ENCODE data around the gene SAMD13.

SAMD13 gene

DNA sequence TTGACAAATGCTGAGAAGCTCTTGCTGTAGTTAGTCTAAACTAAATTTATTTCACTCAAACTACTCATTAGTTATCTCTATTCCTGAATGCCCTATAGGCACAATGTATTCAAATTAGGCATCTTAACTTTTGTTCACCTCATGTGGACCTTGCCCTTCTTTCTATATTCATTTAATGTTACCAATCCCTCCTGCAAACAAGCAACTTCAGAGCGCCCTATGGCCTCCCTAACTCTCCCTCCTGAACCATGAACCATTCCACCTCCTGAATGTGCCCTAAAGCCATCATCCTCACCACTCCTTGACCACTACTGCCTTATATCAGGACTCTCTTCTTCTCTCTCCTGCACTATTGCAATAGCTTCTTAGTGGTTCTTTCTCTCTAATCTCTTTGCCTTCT, 34.8 kb upstream of the SAMD13 start:
- Histone ChIP-seq H3K9ac (ENCODE audit: low read length) (no peak overlapping the region), H3K36me3 (ENCODE audit: insufficient read depth, low read length) (no peaks in the 10 kb centered on the region), H3K4me3 (ENCODE audit: low read depth in 1 of 2, low read length in 2 of 2) (no peak overlapping the region), H3K9me3 (ENCODE audit: low read length) (no peaks in the 10 kb centered on the region), H3K27ac (ENCODE audit: low read depth, low read length) (no peak overlapping the region), H3K4me1 (ENCODE audit: insufficient read depth, low read length) (no peaks in the 10 kb centered on the region), H3K27me3 (ENCODE audit: control insufficient read depth in 1 of 2, insufficient read depth in 2 of 2, low read length in 2 of 2) (no peaks in the 10 kb centered on the region)

DNA sequence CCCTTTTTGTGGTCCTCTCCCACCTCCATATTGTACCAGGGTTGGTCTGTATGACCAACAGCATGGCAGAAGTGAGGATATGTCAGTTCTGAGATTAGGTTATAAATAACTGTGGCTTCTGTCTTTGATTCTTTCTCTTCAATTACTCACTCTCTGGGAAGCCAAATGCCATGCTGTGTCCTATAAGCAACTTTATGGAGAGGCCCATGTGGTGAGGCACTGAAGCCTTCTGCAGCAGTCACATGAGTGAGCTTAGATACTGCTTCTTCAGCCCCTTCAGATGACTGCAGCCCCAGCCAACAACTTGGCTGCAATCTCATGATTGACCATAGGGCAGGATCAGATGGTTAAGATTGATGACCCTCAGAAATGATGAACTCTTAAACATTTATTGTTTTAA, 34.0 kb upstream of the SAMD13 start:
- Histone ChIP-seq H3K4me1 (ENCODE audit: insufficient read depth, low read length) (no peaks in the 10 kb centered on the region), H3K9me3 (ENCODE audit: low read length) (no peaks in the 10 kb centered on the region), H3K27ac (ENCODE audit: low read depth, low read length) (no peak overlapping the region), H3K9ac (ENCODE audit: low read length) (no peak overlapping the region), H3K27me3 (ENCODE audit: control insufficient read depth in 1 of 2, insufficient read depth in 2 of 2, low read length in 2 of 2) (no peaks in the 10 kb centered on the region), H3K4me3 (ENCODE audit: low read depth in 1 of 2, low read length in 2 of 2) (no peak overlapping the region), H3K36me3 (ENCODE audit: insufficient read depth, low read length) (no peaks in the 10 kb centered on the region)

DNA sequence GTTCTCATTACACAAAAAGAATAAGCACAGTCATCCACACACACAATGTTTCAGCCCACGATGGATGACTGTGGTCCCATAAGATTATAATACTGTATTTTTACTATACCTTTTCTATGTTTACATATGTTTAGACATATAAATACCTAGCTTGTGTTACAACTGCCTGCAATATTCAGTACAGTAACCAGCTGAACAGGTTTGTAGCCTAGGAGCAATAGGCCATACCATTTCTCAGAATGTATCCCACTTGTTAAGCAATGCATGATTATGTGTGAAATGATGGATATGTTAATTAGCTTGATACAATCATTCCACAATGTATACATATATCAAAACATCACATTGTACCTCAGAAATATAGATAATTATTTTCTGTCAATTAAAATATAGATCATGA, 33.2 kb upstream of the SAMD13 start:
- no peak overlapping the region for H3K4me3 ChIP-seq (ENCODE audit: low read depth in 1 of 2, low read length in 2 of 2)
- H3K9ac ChIP-seq (ENCODE audit: low read length): no peak overlapping the region
- H3K9me3 ChIP-seq (ENCODE audit: low read length): no peaks in the 10 kb centered on the region
- no peak overlapping the region for H3K27ac ChIP-seq (ENCODE audit: low read depth, low read length)
- no peaks in the 10 kb centered on the region for H3K36me3 ChIP-seq (ENCODE audit: insufficient read depth, low read length)
- no peaks in the 10 kb centered on the region for H3K27me3 ChIP-seq (ENCODE audit: control insufficient read depth in 1 of 2, insufficient read depth in 2 of 2, low read length in 2 of 2)
- no peaks in the 10 kb centered on the region for H3K4me1 ChIP-seq (ENCODE audit: insufficient read depth, low read length)

DNA sequence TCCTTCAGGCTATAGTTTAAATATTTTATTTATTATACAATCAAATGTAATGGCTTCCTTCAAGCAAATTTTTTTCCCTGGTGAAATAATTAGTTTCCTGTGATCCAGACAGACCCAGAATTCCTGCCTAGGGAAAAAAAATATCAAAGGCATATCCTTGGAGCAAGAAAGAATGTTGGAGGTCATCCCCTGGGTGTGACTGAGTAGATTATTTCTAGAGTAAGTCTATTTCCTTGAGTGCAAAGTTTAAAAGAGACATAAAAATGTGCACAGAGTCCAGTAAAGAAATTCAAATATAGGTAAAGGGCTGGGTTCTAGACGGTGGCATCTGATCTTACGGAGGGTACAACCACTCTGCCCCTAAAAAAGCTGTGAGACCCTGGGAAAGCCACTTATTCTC, 32.2 kb upstream of the SAMD13 start:
- Histone ChIP-seq H3K4me3 (ENCODE audit: low read depth in 1 of 2, low read length in 2 of 2) (no peak overlapping the region), H3K9me3 (ENCODE audit: low read length) (no peaks in the 10 kb centered on the region), H3K9ac (ENCODE audit: low read length) (no peak overlapping the region), H3K4me1 (ENCODE audit: insufficient read depth, low read length) (no peaks in the 10 kb centered on the region), H3K36me3 (ENCODE audit: insufficient read depth, low read length) (no peaks in the 10 kb centered on the region), H3K27ac (ENCODE audit: low read depth, low read length) (no peak overlapping the region), H3K27me3 (ENCODE audit: control insufficient read depth in 1 of 2, insufficient read depth in 2 of 2, low read length in 2 of 2) (no peaks in the 10 kb centered on the region)

DNA sequence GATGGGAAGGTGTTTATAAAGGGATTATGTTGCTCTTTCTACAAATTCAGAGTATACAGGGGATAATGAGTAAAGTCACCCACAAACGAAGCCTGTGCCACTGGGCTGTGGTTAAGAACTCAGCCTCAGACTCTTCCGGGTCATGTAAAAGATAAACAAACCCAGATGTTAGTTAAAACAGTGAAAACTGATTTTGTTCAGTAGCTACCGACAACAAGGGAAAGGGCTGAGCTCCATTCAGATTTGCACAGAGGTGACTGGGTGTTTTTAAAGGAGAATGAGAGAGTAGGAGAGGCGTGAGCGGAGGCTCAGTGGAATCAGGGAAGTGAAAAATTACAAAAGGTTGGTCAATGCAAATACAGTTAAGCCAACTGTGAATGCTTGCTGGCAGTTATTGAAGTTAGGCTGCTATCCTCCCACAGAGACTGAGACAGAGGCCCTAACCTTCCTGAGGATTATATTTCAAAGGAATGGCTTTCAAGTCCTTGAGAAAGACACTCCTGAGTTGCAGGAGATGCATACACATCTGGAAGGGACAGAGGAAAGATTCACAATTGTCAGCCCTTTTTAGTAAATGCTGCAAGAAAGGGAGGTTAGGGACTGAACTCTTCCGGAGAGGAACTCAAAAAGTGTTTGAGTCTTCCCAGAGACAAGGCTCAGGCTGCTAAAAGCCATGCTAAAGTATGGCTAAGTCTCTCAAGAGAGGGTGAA, 29.9 kb upstream of the SAMD13 start:
- Histone ChIP-seq H3K4me1 (ENCODE audit: insufficient read depth, low read length) (no peaks in the 10 kb centered on the region), H3K9me3 (ENCODE audit: low read length) (no peaks in the 10 kb centered on the region), H3K36me3 (ENCODE audit: insufficient read depth, low read length) (no peaks in the 10 kb centered on the region), H3K9ac (ENCODE audit: low read length) (no peak overlapping the region), H3K27ac (ENCODE audit: low read depth, low read length) (no peak overlapping the region), H3K27me3 (ENCODE audit: control insufficient read depth in 1 of 2, insufficient read depth in 2 of 2, low read length in 2 of 2) (no peaks in the 10 kb centered on the region), H3K4me3 (ENCODE audit: low read depth in 1 of 2, low read length in 2 of 2) (no peak overlapping the region)

DNA sequence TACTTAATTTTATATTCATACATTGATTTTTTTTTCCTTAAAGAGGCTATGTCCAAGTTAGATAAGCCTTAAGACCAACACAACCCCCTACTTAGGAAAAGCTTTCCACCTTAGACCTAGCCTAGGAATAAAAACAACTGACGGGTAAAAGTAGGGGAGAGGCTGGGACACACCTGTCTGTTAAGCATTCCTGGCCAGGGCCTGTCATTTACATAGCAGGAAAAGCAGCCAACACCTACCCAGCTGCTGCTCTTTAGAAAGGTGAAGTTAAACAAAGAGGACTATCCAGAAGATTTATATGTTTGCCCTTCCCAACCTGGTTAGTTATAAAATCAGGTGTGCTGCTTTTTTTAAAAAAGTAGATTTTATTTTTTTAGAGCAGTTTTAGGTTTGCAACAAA, 29.1 kb upstream of the SAMD13 start:
- no peaks in the 10 kb centered on the region for H3K36me3 ChIP-seq (ENCODE audit: insufficient read depth, low read length)
- H3K27ac ChIP-seq (ENCODE audit: low read depth, low read length): no peak overlapping the region
- no peaks in the 10 kb centered on the region for H3K9me3 ChIP-seq (ENCODE audit: low read length)
- H3K9ac ChIP-seq (ENCODE audit: low read length): no peak overlapping the region
- no peak overlapping the region for H3K4me3 ChIP-seq (ENCODE audit: low read depth in 1 of 2, low read length in 2 of 2)
- no peaks in the 10 kb centered on the region for H3K27me3 ChIP-seq (ENCODE audit: control insufficient read depth in 1 of 2, insufficient read depth in 2 of 2, low read length in 2 of 2)
- H3K4me1 ChIP-seq (ENCODE audit: insufficient read depth, low read length): no peaks in the 10 kb centered on the region

DNA sequence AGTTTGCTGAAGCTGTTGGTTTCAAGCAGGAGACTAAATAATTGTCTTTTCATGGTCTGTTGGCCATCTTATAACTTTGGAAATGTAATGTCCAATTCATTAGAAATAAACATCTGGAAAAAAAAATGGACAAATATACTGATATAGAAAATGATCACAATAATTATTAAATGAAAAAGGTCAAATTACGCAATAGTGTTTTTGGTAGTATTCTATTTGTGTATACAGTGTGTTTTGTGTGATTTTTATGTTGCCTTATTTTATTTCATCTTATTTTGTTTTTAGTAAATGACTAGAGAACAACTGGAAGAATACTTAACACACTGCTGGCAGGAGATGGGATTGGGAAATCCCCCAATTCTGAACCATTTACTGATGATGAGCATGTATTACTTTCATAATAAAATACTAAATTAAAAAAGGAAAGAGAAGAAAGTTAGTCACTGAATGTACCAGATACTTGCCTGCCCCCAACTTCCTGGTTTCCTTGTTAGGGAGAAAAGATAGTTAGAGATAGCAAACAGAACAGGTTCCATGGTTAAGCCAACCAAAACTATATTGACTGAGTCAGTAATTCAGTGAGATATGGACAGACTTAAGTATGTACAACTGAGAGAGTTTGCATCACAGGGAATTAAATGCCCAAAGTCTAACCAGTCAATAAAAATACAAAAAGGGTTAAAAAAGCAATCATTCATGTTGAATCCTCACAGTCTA, 24.0 kb upstream of the SAMD13 start:
- Histone ChIP-seq H3K4me1 (ENCODE audit: insufficient read depth, low read length) (no peaks in the 10 kb centered on the region), H3K27me3 (ENCODE audit: control insufficient read depth in 1 of 2, insufficient read depth in 2 of 2, low read length in 2 of 2) (no peaks in the 10 kb centered on the region), H3K27ac (ENCODE audit: low read depth, low read length) (no peak overlapping the region), H3K36me3 (ENCODE audit: insufficient read depth, low read length) (no peaks in the 10 kb centered on the region), H3K9ac (ENCODE audit: low read length) (no peak overlapping the region), H3K9me3 (ENCODE audit: low read length) (no peaks in the 10 kb centered on the region), H3K4me3 (ENCODE audit: low read depth in 1 of 2, low read length in 2 of 2) (no peak overlapping the region)

DNA sequence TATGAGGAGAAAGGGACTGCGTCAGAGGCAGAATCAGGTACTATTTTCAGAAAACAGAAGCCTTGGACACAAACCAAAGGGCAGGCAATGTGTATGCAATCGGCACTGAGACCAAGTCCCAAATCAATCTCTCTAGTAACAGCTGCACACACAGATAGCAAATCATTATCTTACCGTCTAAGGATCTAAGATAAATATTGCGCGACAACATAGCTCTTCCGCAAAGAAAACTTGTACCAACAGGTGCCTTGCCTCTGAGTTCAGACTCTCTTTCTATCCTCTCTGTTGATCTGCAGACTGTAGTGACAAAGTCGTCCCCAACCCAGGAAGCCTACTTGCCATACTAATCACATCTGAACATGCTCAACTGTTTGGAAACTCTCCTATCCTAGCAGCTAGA, 22.6 kb upstream of the SAMD13 start:
- H3K9ac ChIP-seq (ENCODE audit: low read length): no peak overlapping the region
- H3K27ac ChIP-seq (ENCODE audit: low read depth, low read length): no peak overlapping the region
- no peaks in the 10 kb centered on the region for H3K9me3 ChIP-seq (ENCODE audit: low read length)
- no peaks in the 10 kb centered on the region for H3K27me3 ChIP-seq (ENCODE audit: control insufficient read depth in 1 of 2, insufficient read depth in 2 of 2, low read length in 2 of 2)
- H3K4me3 ChIP-seq (ENCODE audit: low read depth in 1 of 2, low read length in 2 of 2): no peak overlapping the region
- no peaks in the 10 kb centered on the region for H3K36me3 ChIP-seq (ENCODE audit: insufficient read depth, low read length)
- H3K4me1 ChIP-seq (ENCODE audit: insufficient read depth, low read length): no peaks in the 10 kb centered on the region

DNA sequence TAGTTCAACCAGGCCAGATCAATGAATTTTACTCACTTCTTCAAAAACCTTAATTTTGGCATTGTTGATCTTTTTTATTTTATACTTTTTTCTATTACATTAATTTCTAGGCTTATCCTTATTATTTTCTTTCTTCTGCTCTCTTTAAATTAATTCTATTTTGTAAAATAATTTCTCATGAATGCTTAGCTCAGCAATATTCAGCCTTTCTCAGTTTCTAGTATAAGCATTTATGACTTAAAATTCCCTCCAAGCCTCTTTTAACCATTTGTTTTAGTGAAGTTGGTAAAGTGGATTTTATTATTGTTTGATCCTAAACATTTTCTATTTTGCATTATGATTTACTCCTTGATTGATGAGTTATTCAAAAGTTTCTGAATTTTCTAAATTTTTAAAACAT, 20.6 kb upstream of the SAMD13 start:
- no peak overlapping the region for H3K27ac ChIP-seq (ENCODE audit: low read depth, low read length)
- H3K9me3 ChIP-seq (ENCODE audit: low read length): no peaks in the 10 kb centered on the region
- H3K4me1 ChIP-seq (ENCODE audit: insufficient read depth, low read length): no peaks in the 10 kb centered on the region
- H3K9ac ChIP-seq (ENCODE audit: low read length): no peak overlapping the region
- no peaks in the 10 kb centered on the region for H3K36me3 ChIP-seq (ENCODE audit: insufficient read depth, low read length)
- H3K4me3 ChIP-seq (ENCODE audit: low read depth in 1 of 2, low read length in 2 of 2): no peak overlapping the region
- no peaks in the 10 kb centered on the region for H3K27me3 ChIP-seq (ENCODE audit: control insufficient read depth in 1 of 2, insufficient read depth in 2 of 2, low read length in 2 of 2)

DNA sequence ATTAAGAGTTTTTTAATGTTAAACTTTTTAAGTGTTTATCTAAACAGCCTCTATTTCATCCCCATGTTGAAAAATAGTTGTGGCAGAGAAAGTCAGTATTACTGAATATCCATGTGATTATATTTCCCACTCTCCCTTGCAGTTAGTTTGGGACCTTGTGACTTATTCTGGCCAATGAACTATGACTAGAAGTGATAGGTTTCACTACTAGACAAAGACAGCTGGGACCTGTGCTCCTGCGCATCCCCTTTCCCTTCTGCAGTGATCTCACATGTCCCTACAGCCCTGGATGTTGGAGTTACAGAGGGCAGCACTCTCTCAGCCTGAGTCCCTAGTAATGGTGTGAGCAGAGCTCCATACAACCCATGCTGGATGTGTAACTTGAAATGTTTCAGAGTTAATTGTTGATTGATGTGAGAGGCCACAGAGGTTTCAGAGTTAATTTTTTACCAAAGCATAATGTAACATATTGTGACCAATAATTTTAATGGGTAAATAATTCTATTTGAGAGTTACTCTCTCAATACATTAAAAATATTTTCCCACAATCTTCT, 18.7 kb upstream of the SAMD13 start:
- Histone ChIP-seq H3K27me3 (ENCODE audit: control insufficient read depth in 1 of 2, insufficient read depth in 2 of 2, low read length in 2 of 2) (no peaks in the 10 kb centered on the region), H3K27ac (ENCODE audit: low read depth, low read length) (no peak overlapping the region), H3K36me3 (ENCODE audit: insufficient read depth, low read length) (no peaks in the 10 kb centered on the region), H3K4me3 (ENCODE audit: low read depth in 1 of 2, low read length in 2 of 2) (no peak overlapping the region), H3K4me1 (ENCODE audit: insufficient read depth, low read length) (no peaks in the 10 kb centered on the region), H3K9ac (ENCODE audit: low read length) (no peak overlapping the region), H3K9me3 (ENCODE audit: low read length) (no peaks in the 10 kb centered on the region)

DNA sequence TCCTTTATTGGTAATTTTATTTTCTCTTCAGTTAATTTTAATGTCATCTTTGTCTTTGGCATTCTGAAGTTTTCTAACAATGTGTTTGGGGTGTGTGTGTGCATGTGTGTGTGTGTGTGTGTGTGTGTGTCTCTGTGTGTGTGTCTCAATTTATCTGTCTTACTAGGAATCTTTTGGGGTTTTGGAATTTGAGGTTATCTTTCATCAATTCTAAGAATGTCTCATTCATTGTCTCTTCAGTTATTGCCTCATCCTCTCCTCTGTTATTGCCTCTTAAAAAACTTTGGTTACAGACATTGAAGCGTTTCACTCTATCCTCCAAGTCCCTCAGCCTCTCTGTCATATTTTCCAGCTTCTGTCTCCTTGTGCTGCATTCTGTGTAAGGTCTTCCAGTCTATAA, 18.1 kb upstream of the SAMD13 start:
- H3K4me1 ChIP-seq (ENCODE audit: insufficient read depth, low read length): no peaks in the 10 kb centered on the region
- H3K27ac ChIP-seq (ENCODE audit: low read depth, low read length): no peak overlapping the region
- no peak overlapping the region for H3K9ac ChIP-seq (ENCODE audit: low read length)
- H3K36me3 ChIP-seq (ENCODE audit: insufficient read depth, low read length): no peaks in the 10 kb centered on the region
- H3K27me3 ChIP-seq (ENCODE audit: control insufficient read depth in 1 of 2, insufficient read depth in 2 of 2, low read length in 2 of 2): no peaks in the 10 kb centered on the region
- no peaks in the 10 kb centered on the region for H3K9me3 ChIP-seq (ENCODE audit: low read length)
- no peak overlapping the region for H3K4me3 ChIP-seq (ENCODE audit: low read depth in 1 of 2, low read length in 2 of 2)

DNA sequence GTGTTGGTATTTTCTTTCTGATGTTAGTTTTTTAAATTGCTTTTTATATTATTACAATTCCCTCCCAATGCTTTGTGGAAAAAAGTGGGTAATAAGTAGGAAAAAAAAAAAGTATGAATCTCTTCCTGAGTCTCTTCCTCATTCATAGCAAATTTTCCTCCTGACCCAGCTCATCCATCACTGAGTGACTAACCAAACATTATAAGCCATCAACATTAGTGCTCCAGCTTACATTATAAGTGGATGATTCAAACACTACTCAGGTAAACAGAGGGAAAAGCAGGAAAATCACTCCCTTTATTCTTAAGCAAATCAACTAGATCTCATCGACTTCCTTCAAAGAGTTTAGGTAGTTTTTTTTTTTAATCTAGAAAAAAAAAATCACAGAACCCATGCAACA, 15.4 kb upstream of the SAMD13 start:
- Histone ChIP-seq H3K27me3 (ENCODE audit: control insufficient read depth in 1 of 2, insufficient read depth in 2 of 2, low read length in 2 of 2) (no peaks in the 10 kb centered on the region), H3K4me3 (ENCODE audit: low read depth in 1 of 2, low read length in 2 of 2) (no peak overlapping the region), H3K27ac (ENCODE audit: low read depth, low read length) (no peak overlapping the region), H3K9ac (ENCODE audit: low read length) (no peak overlapping the region), H3K36me3 (ENCODE audit: insufficient read depth, low read length) (no peaks in the 10 kb centered on the region), H3K4me1 (ENCODE audit: insufficient read depth, low read length) (no peaks in the 10 kb centered on the region), H3K9me3 (ENCODE audit: low read length) (no peaks in the 10 kb centered on the region)
